HepG2 (cell line): ENCODE results near the gene SAMM50.
A peak's percentile ranks its signal among the peaks of the same experiment; 100 is the strongest.

ENCODE experiments used
- POLR2AphosphoS5 ChIP-seq: IDR thresholded peaks from 2 replicates; pipeline ENCODE4 v1.6.1; 2012; ENCODE audit warnings: low read depth, low read length
- SYNCRIP ChIP-seq: fragments of 200-400 bp; formaldehyde crosslinking; IDR thresholded peaks from 2 replicates; pipeline ENCODE4 v1.6.1; 2018; ENCODE audit warnings: mild to moderate bottlenecking, low read depth, low read length; ENCODE audit not compliant: insufficient read depth
- ZKSCAN1 ChIP-seq: fragments of 150-350 bp; IDR thresholded peaks from 2 replicates; pipeline ENCODE4 v1.6.1; 2014; ENCODE audit warnings: low read length

DNA sequence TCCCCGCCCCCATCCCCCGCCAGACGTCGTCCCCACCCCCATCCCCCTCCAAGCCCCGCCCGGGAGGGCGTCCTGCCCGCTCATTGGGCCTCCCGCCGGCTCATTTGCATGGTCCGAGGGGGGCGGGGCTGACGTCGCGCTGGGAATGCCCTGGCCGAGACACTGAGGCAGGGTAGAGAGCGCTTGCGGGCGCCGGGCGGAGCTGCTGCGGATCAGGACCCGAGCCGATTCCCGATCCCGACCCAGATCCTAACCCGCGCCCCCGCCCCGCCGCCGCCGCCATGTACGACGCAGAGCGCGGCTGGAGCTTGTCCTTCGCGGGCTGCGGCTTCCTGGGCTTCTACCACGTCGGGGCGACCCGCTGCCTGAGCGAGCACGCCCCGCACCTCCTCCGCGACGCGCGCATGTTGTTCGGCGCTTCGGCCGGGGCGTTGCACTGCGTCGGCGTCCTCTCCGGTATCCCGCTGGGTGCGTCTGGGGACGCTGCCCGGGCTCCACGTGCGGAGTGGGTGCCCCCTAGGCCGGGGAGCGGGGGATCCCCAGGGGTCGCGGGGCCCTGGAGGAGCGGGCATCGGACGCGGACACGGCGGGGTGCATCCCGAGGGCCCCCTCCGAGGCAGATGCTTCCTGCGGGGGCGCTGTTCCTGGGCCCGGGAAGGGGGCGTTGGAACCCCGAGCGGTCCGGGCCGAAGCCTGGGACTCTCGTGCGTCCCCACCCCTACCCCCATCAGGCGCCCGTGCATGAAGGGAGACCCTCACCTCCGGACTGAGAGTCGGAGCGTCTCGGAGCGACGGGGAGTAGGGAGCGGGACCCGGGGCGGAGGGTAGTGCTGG lies 31.4 kb upstream of the SAMM50 start, which contains the start of gene PNPLA3:
- TF ChIP-seq ZKSCAN1 (no peak), SYNCRIP (no peak), POLR2AphosphoS5 (peak; percentile 92)
